AG04450 (cell line): Measurements from ENCODE around the gene PRRC2B. TPM values are rescaled to one million over a fixed set of nuclear protein-coding genes. Genes with fewer than 3 reads are reported as not detected.

Source experiments
- CTCF ChIA-PET: fragments of 300-600, 350-600 bp; formaldehyde crosslinking; extraction: SDS; loops from one replicate; lab custom pipeline; 2022; ENCODE audit warnings: antibody characterized with exemption, inconsistent platforms; lab: Charles Lee
- POLR2A ChIA-PET: fragments of 350-600 bp; formaldehyde crosslinking; extraction: SDS; loops from one replicate; lab custom pipeline; 2021; ENCODE audit warnings: antibody characterized with exemption, inconsistent platforms; lab: Yijun Ruan, JAX
- DNase-seq: peaks from one replicate; pipeline ENCODE4 v3.0.0-alpha.2; 2011; ENCODE audit warnings: low read depth, low spot score
- H3K27ac ChIP-seq: one replicate; pipeline ENCODE4 v1.5.1; 2012; ENCODE audit warnings: low read depth, low read length, control low read depth
- H3K27me3 ChIP-seq: one replicate; pipeline ENCODE4 v1.6.0; 2012; ENCODE audit warnings: low read length; ENCODE audit not compliant: control insufficient read depth, insufficient read depth
- H3K4me3 ChIP-seq: 2 replicates; pipeline ENCODE4 v1.5.1; 2011; ENCODE audit warnings: mild to moderate bottlenecking, low read depth, low read length, control low read depth
- H3K9me3 ChIP-seq: 2 replicates; pipeline ENCODE4 v1.5.1; 2012; ENCODE audit warnings: low read length; ENCODE audit not compliant: control insufficient read depth, insufficient read depth
- CTCF ChIP-seq: IDR thresholded peaks from 2 replicates; pipeline ENCODE4 v1.5.1; 2011; ENCODE audit warnings: low read depth, low read length, control low read depth, inconsistent platforms
- polyA plus RNA-seq: library from polyadenylated mRNA; depleted of rRNA; stranded (reverse); fragments of >200 nt; gene quantifications from 2 replicates; pipeline ENCODE4 v1.2.3, GENCODE V29; 2011

PRRC2B gene
- polyA plus RNA-seq, 1 experiment, result 31.8 TPM

GRCh38 chr9:131528886-131529505 is 135.1 kb downstream of the PRRC2B start:
- CTCF ChIA-PET, result no interaction called here

GRCh38 chr9:131529597-131530545 is 136.0 kb downstream of the PRRC2B start:
- Histone ChIP-seq H3K27me3 (no peaks in the 10 kb centered on the region), H3K9me3 (no peaks in the 10 kb centered on the region; the same call in 1 of the 2 replicates), H3K4me3 (peak overlapping the region; percentile 75), H3K27ac (no peak overlapping the region)
- no peak for DNase-seq
- ChIA-PET POLR2A (no interaction called here), CTCF (interaction anchor here (0.8 kb wide), 1 partner anchor 210 kb away, joined by 3 read pairs; the partner anchor contains the start of gene RAPGEF1)
- TF ChIP-seq CTCF, result no peak

More at GRCh38 chr9:131528886-131529505, 135.1 kb downstream of the PRRC2B start:
- no peak for TF ChIP-seq CTCF
- Histone ChIP-seq H3K27me3 (no peaks in the 10 kb centered on the region), H3K27ac (no peak overlapping the region), H3K4me3 (no peak overlapping the region), H3K9me3 (no peaks in the 10 kb centered on the region; the same call in 1 of the 2 replicates)
- no peak for DNase-seq
- POLR2A ChIA-PET, result no interaction called here

- H3K4me3 ChIP-seq, result peak overlapping the region; percentile 75
- POLR2A ChIA-PET, result no interaction called here
- no peaks in the 10 kb centered on the region for H3K27me3 ChIP-seq
- CTCF ChIA-PET, result no interaction called here
- H3K27ac ChIP-seq, result no peak overlapping the region
- DNase-seq, result no peak
- H3K9me3 ChIP-seq, result no peaks in the 10 kb centered on the region; the same call in 1 of the 2 replicates
- peak; percentile 40 for TF ChIP-seq CTCF
These were observed 136.6 kb downstream of the PRRC2B start for GRCh38 chr9:131530546-131530919.

DNA sequence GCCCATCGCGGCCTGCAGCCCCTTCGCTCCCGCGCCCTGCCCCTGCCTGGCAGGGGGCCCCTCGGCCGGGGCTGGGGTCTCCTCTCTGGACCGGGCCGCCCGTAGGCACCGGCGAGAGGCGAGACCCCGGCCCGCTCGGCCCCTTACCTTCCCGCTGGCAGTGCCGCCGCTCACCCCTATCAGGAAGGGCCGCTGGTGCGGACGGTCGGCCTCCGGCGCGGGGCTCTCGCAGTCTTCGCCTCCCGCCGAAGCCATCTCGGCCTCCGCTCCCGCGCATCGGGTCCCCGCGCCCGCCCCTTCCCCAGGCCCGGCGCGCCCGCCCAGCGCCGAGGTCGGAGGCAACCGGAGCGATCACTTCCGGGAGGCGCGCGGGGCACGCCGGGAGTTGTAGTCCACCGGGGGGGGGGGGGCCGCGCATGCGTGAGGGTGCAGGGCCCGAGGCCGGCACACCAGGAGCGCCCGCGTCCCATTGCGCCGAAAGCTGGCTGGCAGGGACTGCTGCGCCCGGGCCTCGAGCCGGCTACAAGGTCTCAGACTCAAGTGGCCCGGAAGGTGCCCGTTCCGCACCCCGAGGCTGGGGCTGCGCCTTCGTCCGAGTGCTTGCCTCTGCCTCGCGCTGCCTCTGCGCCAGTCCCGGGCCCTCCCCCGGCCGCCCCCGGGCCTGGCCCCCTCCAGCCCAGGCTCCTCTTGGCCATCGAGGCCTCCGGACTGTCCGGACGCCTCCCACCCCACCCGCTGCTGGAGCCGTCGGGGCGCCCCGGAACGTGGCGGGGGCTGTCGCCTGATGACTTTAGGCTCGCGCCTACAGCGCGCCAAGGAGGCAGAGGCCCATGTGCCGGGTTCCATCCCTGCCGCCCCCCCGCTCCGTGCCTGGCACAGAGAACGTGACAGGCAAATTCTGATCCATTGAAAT is 137.3 kb downstream of the PRRC2B start, which contains the start of gene UCK1:
UCK1 (minus strand) TSS at position 344 of the 913 bp plus-strand sequence; CDS start at position 255, 89 bp downstream.
- no peaks in the 10 kb centered on the region for H3K27me3 ChIP-seq
- POLR2A ChIA-PET, result no interaction called here
- CTCF ChIA-PET, result interaction anchor here (0.5 kb wide), 1 partner anchor 123 kb away, joined by 3 read pairs; no protein-coding TSS in a partner anchor
- no peak for TF ChIP-seq CTCF
- H3K27ac ChIP-seq, result no peak within 1 kb of the TSS
- no peaks in the 10 kb centered on the region; the same call in 1 of the 2 replicates for H3K9me3 ChIP-seq
- DNase-seq, result peak; percentile 33
- H3K4me3 ChIP-seq, result peak within 1 kb of the TSS; percentile 75
